ENCODE data around the gene MAGI2.

DNA sequence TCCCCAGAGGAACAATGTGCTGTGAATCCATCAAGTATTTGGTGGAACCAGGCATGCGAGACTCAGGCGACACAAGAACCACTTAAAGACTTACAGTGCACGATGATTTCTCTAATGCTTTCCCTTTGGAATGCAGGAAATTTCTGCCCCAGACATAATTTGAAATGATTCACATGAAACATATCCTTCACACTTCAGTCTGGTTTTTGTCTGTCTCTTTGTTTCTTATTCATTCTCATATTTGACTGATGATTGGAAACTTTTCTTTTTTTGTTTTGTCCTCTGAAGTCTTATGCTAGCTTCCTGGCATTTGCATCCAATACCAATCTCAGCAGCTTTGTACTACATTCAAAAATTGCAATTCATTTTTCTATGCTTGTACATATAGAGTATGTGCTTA is 1152.1 kb downstream of the MAGI2 start:
- TF ChIP-seq, protein P1, sequence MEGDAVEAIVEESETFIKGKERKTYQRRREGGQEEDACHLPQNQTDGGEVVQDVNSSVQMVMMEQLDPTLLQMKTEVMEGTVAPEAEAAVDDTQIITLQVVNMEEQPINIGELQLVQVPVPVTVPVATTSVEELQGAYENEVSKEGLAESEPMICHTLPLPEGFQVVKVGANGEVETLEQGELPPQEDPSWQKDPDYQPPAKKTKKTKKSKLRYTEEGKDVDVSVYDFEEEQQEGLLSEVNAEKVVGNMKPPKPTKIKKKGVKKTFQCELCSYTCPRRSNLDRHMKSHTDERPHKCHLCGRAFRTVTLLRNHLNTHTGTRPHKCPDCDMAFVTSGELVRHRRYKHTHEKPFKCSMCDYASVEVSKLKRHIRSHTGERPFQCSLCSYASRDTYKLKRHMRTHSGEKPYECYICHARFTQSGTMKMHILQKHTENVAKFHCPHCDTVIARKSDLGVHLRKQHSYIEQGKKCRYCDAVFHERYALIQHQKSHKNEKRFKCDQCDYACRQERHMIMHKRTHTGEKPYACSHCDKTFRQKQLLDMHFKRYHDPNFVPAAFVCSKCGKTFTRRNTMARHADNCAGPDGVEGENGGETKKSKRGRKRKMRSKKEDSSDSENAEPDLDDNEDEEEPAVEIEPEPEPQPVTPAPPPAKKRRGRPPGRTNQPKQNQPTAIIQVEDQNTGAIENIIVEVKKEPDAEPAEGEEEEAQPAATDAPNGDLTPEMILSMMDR (conservative IDR thresholded peaks at IDR 0.05; ENCODE audit: low read length) = no peak
- TF ChIP-seq EZH2phosphoT487 (IDR thresholded peaks at IDR 0.05; ENCODE audit: borderline replicate concordance, low read depth, low read length) = no peak
